IPS-20b (cell line): ENCODE data around the gene SV2B.

Experiments
- H3K27ac ChIP-seq: one replicate; pipeline ENCODE4 v1.5.1; 2013; ENCODE audit warnings: low read length
- H3K27me3 ChIP-seq: 2 replicates; pipeline ENCODE4 v1.6.1; 2013; ENCODE audit warnings: mild to moderate bottlenecking, low read length, inconsistent platforms; ENCODE audit not compliant: insufficient read depth
- H3K36me3 ChIP-seq: 2 replicates; pipeline ENCODE4 v1.6.1; 2013; ENCODE audit warnings: low read depth, mild to moderate bottlenecking, inconsistent platforms, low read length, moderate library complexity; ENCODE audit not compliant: insufficient read depth
- H3K4me1 ChIP-seq: 2 replicates; pipeline ENCODE4 v1.6.1; 2013; ENCODE audit warnings: mild to moderate bottlenecking, control low read depth, inconsistent platforms, low read length, moderate library complexity; ENCODE audit not compliant: insufficient read depth
- H3K4me3 ChIP-seq: 2 replicates; pipeline ENCODE4 v1.5.1; 2013; ENCODE audit warnings: mild to moderate bottlenecking, low read length, inconsistent platforms
- H3K9ac ChIP-seq: 2 replicates; pipeline ENCODE4 v1.6.1; 2013; ENCODE audit warnings: low read depth, mild to moderate bottlenecking, inconsistent platforms, low read length, moderate library complexity
- H3K9me3 ChIP-seq: 2 replicates; pipeline ENCODE4 v1.6.1; 2013; ENCODE audit warnings: mild to moderate bottlenecking, low read depth, low read length, inconsistent platforms; ENCODE audit not compliant: insufficient read depth

Gene SV2B

DNA sequence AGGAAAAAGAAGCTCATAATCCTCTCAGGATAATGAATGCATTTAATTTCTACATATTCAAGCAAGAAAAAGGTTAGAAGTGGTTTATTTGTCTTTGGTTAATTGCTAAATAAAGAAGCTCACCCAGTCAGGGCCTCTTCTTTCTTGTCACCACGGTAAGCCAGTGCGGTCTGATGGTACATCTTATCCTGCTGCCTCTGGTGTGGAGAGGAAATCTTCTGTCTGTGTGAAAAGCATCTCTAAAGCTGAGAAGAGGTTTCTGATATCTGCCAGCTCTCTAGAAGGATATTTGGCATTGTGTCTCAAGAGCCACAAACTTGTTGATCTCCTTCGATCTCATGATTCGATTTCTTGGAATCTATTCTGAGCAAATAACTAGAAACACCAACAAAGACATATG, 144.9 kb downstream of the SV2B start:
- Histone ChIP-seq H3K4me1 (no peaks in the 10 kb centered on the region), H3K4me3 (no peak overlapping the region), H3K9me3 (no peaks in the 10 kb centered on the region), H3K9ac (no peak overlapping the region), H3K27me3 (peaks cover 18% of the 10 kb centered on the region; the same call in 1 of the 2 replicates), H3K36me3 (no peaks in the 10 kb centered on the region), H3K27ac (no peak overlapping the region)

DNA sequence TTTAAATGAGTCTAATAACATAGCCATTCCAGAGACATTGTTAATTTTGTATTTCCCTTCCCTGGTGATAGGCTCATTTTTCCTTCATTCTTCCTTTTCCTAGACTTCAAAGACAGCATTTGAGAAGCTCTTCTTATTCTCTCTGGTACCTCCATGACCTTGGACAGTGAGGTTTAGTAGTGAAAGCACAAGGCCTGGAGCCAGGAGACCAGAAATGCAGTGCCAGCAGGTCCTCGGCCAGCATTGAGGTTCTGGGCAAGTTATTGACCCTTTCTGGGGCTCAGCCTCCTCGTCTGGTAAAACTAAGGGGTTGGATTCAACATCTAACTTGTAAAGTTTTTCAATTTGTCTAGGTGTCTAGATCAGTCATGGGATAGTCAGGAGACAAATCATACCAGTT, 146.9 kb downstream of the SV2B start:
- Histone ChIP-seq H3K9me3 (no peaks in the 10 kb centered on the region), H3K4me3 (no peak overlapping the region), H3K4me1 (no peaks in the 10 kb centered on the region), H3K27ac (no peak overlapping the region), H3K9ac (no peak overlapping the region), H3K36me3 (no peaks in the 10 kb centered on the region), H3K27me3 (peaks cover 11% of the 10 kb centered on the region; the same call in 1 of the 2 replicates)

DNA sequence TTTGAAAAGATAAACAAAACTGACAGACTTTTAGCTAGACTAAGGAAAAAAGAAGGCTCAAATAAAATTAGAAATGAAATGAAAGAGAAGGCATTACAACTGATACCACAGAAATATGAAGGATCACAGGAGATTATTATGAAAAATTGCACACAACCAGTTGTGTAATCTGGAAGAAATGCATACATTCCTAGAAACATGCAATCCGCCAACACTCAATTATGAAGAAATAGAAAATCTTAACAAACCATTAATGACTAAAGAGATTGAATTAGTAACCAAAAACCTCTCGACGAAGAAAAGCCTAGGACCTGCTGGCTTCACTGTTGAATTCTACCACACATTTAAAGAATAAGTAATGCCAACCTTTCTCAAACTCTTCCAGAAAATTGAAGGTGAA, 149.5 kb downstream of the SV2B start:
- no peaks in the 10 kb centered on the region for H3K4me1 ChIP-seq
- H3K4me3 ChIP-seq, result no peak overlapping the region
- no peak overlapping the region for H3K27ac ChIP-seq
- no peaks in the 10 kb centered on the region for H3K9me3 ChIP-seq
- H3K36me3 ChIP-seq, result no peaks in the 10 kb centered on the region
- no peaks in the 10 kb centered on the region; the same call in 1 of the 2 replicates for H3K27me3 ChIP-seq
- H3K9ac ChIP-seq, result no peak overlapping the region

DNA sequence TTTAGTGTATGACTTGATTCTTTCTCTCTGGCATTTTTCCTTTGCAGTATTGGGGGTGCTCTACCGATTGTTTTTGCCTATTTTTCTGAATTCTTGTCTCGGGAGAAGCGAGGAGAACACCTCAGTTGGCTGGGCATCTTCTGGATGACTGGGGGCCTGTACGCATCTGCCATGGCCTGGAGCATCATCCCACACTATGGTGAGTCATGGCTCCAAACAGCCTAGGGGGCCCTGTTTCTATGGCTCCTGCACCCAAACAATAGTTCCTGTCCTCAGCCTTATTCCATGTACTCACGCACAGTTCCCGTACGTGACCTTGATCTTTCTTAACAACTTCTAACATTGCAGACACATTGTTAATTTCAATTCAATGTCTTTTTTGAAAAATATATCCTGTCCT, 152.3 kb downstream of the SV2B start:
- Histone ChIP-seq H3K4me3 (no peak overlapping the region), H3K36me3 (no peaks in the 10 kb centered on the region), H3K4me1 (no peaks in the 10 kb centered on the region), H3K9me3 (no peaks in the 10 kb centered on the region), H3K27me3 (no peaks in the 10 kb centered on the region; the same call in 1 of the 2 replicates), H3K27ac (no peak overlapping the region), H3K9ac (no peak overlapping the region)

DNA sequence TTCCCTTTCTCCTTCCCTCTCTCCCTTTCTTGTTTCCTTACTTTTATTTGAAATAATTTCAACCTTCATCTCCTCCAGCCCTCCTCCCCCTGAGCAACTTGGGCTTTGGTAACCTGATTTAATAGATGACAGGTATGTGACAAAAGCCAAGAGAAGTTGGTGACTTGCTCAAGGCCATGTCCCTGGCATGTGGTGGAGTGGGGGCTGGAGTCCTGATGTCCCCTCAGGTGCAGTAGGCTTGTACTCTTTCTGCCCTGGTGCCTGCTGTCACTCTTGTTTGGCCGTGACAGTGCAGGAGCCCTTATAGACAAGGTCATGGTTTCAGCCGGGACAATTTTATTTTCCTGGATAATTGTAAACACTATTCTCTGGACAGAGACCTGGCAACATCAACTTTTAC, 152.7 kb downstream of the SV2B start:
- no peak overlapping the region for H3K27ac ChIP-seq

DNA sequence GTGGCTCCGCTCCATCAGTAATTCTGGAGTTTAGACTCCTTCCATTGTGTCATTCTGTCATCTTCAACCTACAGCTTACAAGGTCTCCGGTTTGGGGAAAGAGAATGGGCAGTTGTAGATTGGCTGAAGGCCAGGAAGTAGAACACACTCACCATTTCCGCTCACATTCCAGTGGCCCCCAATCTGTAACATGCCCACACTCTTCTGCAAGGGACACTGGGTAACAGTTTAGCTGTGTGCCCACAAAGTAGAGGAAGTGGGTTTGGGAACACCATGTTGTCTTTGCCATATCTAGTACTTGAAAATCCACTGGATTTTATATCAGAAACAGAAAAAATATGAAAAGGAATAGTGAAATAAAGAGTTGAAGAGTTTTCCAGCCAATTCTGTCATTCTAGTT, 153.5 kb downstream of the SV2B start:
- H3K36me3 ChIP-seq, result no peaks in the 10 kb centered on the region
- no peak overlapping the region for H3K9ac ChIP-seq
- H3K27me3 ChIP-seq, result no peaks in the 10 kb centered on the region; the same call in 1 of the 2 replicates
- no peaks in the 10 kb centered on the region for H3K4me1 ChIP-seq
- H3K9me3 ChIP-seq, result no peaks in the 10 kb centered on the region
- H3K4me3 ChIP-seq, result no peak overlapping the region
- no peak overlapping the region for H3K27ac ChIP-seq

More for the DNA sequence above, 152.7 kb downstream of the SV2B start:
- Histone ChIP-seq H3K4me3 (no peak overlapping the region), H3K9me3 (no peaks in the 10 kb centered on the region), H3K4me1 (no peaks in the 10 kb centered on the region), H3K27me3 (no peaks in the 10 kb centered on the region; the same call in 1 of the 2 replicates), H3K9ac (no peak overlapping the region), H3K36me3 (no peaks in the 10 kb centered on the region)

DNA sequence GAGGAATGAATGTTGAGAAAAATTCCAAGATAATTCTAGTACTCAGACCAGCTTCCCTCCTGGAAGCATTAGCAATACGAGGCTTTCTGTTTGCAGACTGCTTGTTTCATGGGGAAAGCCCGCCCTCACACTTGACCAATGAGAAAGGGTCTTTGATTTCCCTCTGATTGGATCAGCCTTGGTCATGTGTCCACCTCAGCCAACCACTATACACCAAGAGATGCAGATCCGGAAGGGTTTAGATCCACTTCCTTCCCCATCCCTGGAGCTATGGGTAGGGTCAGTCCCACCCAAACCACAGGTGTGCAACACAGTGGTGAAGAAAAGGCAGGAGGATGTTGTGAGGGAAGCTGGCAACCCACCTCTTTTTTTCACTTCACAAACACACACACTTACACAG, 154.7 kb downstream of the SV2B start:
- no peak overlapping the region for H3K27ac ChIP-seq
- H3K27me3 ChIP-seq, result no peaks in the 10 kb centered on the region
- H3K4me3 ChIP-seq, result no peak overlapping the region

DNA sequence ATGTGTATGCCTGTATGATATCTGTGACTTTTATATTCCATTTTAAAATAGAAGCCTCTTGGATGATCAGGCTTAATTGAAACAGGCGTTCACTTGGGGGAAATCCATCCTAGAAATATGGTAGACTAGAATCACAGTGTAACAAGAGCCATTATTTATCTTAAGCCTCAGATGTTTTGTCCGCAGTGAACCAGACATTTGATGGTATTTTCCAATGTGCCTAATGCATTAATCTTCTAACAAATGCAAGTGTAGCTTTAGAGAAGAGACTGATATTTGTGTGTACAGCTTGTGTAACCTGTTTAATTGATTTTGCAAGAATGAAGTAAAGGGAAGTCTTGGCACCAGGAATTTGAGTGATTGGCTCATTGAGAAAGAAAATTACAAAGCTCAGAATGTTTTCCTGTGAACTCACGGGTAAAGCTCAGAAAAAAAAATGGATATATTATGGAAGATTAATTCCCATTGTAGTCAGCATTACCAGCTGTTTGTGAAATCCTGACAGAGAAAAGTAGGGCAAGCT, 155.7 kb downstream of the SV2B start:
- H3K27me3 ChIP-seq, result no peaks in the 10 kb centered on the region
- H3K36me3 ChIP-seq, result no peaks in the 10 kb centered on the region
- no peaks in the 10 kb centered on the region for H3K9me3 ChIP-seq
- H3K27ac ChIP-seq, result no peak overlapping the region
- H3K9ac ChIP-seq, result no peak overlapping the region
- H3K4me3 ChIP-seq, result no peak overlapping the region
- no peaks in the 10 kb centered on the region for H3K4me1 ChIP-seq

More for the DNA sequence above, 154.7 kb downstream of the SV2B start:
- H3K9me3 ChIP-seq, result no peaks in the 10 kb centered on the region
- H3K4me1 ChIP-seq, result no peaks in the 10 kb centered on the region
- no peak overlapping the region for H3K9ac ChIP-seq
- H3K36me3 ChIP-seq, result no peaks in the 10 kb centered on the region

DNA sequence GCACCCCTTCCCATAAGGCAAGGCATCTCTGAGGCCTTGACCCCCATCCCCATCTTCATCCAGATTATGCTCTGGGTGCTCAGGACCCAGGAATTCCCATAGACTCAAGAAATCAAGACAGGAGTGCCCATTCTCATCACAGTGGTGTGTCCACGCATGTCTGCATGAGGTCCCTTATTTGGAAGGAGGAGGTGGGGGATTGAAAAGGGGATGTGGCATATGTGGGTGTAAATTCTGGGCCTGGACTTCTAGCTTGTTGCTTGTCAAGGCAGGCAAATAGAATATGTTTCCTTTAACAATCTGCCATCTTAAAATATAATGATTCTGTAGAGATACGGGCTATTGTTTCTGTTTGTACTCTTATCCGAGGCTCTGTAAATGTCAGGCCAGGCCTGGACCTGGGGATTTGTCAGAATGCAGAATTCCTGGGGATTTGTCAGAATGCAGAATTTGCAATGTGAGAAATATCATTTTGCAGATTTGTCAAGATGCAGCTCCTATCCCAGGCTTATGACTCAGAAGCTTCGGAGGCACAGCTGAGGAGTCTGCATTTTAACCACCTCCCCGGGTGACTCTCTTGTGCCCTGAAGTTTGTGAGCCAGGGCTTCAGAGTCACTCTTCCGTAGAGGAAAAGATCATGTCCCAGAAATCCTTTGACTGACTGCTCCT, 157.8 kb downstream of the SV2B start:
- Histone ChIP-seq H3K27ac (no peak overlapping the region), H3K9ac (no peak overlapping the region), H3K4me1 (no peaks in the 10 kb centered on the region), H3K27me3 (no peaks in the 10 kb centered on the region), H3K9me3 (no peaks in the 10 kb centered on the region), H3K36me3 (no peaks in the 10 kb centered on the region), H3K4me3 (no peak overlapping the region)

DNA sequence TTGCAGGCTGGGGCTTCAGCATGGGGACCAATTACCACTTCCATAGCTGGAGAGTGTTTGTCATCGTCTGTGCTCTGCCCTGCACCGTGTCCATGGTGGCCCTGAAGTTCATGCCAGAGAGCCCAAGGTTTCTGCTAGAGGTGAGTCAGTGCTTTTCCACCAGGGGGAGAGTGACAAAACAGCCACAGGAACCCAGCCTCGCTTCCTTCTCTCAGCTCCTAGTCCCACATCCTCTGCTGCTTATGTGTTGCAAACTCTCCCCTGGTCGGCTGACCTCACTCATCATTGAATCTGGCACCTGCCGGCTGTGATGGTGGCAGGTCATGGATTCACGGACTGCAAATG, 158.3 kb downstream of the SV2B start:
- H3K27me3 ChIP-seq, result no peaks in the 10 kb centered on the region
- no peaks in the 10 kb centered on the region; the same call in 1 of the 2 replicates for H3K4me1 ChIP-seq
- no peaks in the 10 kb centered on the region for H3K36me3 ChIP-seq
- no peak overlapping the region for H3K9ac ChIP-seq
- H3K9me3 ChIP-seq, result no peaks in the 10 kb centered on the region
- H3K27ac ChIP-seq, result no peak overlapping the region
- H3K4me3 ChIP-seq, result no peak overlapping the region

DNA sequence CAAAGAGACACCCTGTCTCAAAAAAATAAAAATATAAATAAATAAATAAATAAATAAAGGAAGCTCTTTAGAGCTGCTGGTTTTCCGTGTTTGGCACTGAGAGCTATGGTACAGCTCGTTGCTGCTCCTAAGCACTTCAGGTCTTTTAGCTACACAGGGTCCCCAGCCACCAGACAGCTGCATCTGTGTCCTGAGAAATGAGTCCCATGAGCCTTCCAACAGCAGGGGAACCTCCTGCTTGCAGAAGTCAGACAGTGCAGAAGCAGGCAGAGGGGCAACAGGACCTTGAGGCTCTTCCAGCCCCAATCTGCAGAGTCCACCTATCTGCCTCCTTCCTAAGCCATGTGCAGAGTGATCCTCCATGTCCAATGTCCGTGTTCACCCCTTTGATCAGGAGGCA, 159.0 kb downstream of the SV2B start:
- Histone ChIP-seq H3K4me3 (no peak overlapping the region), H3K27ac (no peak overlapping the region), H3K27me3 (no peaks in the 10 kb centered on the region), H3K9ac (no peak overlapping the region), H3K9me3 (no peaks in the 10 kb centered on the region), H3K36me3 (no peaks in the 10 kb centered on the region), H3K4me1 (no peaks in the 10 kb centered on the region; the same call in 1 of the 2 replicates)

DNA sequence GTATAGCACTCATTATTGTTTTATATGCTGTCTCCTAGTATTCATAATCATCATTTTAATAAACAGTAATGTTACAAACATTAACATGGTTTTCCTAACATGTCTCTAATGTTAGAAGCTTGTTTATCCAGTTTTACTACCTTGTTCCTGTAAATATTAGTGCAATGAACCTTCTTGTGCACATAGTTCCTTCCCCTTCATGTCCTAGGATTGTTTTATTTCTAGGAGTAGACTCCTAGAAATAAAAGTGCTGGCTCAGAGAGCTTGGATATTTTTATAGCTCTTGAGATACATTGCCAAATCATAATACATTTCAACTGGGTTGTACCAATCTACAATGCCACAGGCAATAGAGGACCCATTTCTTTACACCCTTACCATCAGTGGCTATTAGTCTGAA, 161.3 kb downstream of the SV2B start:
- no peaks in the 10 kb centered on the region for H3K9me3 ChIP-seq
- no peaks in the 10 kb centered on the region; the same call in 1 of the 2 replicates for H3K4me1 ChIP-seq
- H3K27ac ChIP-seq, result no peak overlapping the region
- H3K9ac ChIP-seq, result no peak overlapping the region
- no peak overlapping the region for H3K4me3 ChIP-seq
- H3K27me3 ChIP-seq, result no peaks in the 10 kb centered on the region
- H3K36me3 ChIP-seq, result no peaks in the 10 kb centered on the region
